GM12864 (cell line): ENCODE measurements around the gene KANK4.

Experiments
- DNase-seq: peaks from one replicate; pipeline ENCODE4 v3.0.0-alpha.2; 2011; ENCODE audit warnings: low read depth
- H3K4me3 ChIP-seq: 2 replicates; pipeline ENCODE4 v1.5.1; 2011; ENCODE audit warnings: mild to moderate bottlenecking, low read depth, low read length, control low read depth
- CTCF ChIP-seq: IDR thresholded peaks from 2 replicates; pipeline ENCODE4 v1.5.1; 2011; ENCODE audit warnings: low read depth, mild to moderate bottlenecking, moderate library complexity, low read length, control low read depth, inconsistent platforms; ENCODE audit errors: missing control alignments

The KANK4 gene

DNA sequence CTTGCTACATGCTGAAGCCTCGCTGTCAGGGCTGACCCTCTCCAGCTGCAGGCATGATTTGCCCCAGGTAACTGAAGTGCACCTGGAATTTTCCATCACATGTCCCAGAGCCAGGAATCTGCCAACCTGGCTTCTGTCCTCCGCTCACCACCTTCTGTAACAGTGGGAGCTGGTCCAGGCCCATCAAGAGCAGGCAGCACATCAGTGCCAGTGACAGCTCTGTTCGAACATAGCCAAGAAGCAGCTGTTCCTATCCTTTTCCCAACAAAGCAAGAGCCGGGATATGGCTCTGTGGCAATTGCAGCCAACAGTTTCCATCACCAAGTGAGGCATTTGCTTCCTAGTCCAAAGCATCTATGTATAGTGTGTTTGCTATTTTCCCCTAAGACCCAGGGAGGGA, 42.2 kb upstream of the KANK4 start:
- no peak for TF ChIP-seq CTCF
- H3K4me3 ChIP-seq: no peak overlapping the region
- no peak for DNase-seq

DNA sequence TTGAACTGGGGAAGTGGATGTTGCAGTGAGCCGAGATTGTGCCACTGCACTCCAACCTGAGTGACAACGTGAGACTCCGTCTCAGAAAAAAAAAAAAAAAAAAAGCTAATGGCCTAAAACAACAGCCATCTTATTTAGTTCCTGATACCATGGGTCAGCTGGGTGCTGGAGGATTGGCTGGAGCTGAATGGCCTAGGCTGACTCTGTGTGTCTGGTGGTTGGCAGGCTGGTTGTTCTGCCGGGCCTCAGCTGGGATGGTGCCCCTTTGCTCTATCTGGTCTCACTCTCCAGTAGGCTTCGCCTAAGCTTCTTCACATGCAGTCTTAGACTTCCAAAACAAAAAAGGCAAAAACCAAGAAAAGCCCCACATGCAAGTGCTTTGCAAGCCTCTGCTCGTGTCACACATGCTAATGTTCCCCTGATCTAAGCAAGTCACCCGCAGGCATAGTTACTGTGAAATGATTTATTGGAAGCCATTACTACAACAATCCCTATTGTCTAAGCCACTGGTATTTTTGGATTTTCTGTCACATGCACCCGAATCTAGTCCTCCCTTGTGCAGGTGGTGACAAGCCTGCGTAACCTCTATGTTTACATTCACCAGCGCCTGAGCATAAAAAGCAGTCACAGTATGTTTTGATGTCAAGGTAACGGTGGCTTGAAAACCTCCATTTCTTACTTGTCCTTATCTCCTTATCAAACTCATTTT, 39.6 kb upstream of the KANK4 start:
- no peak for TF ChIP-seq CTCF

GRCh38 chr1:62357916-62358315, 38.7 kb upstream of the KANK4 start:
- TF ChIP-seq CTCF: no peak
- DNase-seq: no peak
- H3K4me3 ChIP-seq: no peak overlapping the region

More for the DNA sequence above, 39.6 kb upstream of the KANK4 start:
- DNase-seq: no peak
- no peak overlapping the region for H3K4me3 ChIP-seq

DNA sequence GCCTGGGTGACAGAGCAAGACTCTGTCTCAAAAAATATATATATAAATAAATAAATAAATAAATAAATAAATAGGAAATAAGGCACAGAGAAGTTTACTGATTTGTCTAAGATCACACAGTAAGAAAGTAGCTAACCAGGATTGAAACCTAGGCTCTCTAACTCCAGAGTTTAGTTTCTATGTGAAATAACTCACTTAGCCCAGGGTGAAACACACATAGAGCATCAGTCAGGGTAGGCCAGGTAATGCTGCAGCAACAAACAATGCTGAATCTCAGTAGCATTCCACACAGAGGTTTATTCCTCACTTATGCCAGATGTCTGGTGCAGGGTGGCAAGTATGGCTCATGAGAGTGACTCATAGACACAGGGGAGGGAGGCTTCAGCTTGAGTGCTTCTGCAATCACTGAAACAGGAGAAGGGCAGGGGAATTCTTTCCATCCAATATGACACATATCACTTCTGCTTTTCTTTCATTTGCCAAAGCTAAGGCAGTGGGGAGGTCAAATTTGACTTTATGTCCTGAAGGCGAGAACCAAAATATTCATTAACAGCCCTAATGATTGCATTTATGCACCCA, 37.1 kb upstream of the KANK4 start:
- TF ChIP-seq CTCF: no peak
- DNase-seq: no peak
- no peak overlapping the region for H3K4me3 ChIP-seq

DNA sequence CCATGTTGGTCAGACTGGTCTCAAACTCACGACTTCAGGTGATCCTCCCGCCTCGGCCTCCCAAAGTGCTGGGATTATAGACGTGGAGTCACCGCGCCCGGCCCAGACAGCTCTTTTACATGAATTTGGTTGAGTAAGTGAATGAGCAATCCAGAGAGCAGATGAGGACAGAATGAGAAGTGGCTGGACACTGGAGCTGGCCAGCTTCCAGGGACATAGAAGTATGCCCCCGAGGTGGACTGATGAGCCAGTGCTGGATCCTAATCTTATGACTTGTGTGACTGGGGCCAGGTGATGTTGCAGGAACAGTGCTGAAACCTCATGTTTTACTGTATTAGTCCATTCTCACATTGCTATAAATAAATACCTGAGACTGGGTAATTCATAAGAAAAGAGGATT, 35.9 kb upstream of the KANK4 start:
- H3K4me3 ChIP-seq: no peak overlapping the region
- no peak for DNase-seq
- TF ChIP-seq CTCF: no peak

DNA sequence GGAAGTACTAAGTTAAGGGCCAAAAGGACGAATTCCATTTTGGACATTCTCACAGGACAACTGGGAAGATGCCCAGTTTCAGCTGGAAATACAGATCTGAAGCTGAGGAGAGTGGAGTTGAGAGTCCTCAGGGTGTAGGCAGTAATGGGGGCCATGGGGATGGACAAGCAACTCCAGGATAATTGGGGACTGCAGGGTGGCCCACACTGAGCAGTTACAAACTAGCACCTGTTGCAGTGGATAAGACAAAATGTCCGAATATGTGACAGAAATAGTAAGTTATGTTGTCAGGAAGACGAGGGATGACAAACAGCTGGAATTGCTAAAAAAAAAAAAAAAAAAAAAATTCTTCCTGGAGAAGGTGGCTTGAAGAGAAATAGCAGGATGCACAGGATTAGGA, 34.6 kb upstream of the KANK4 start:
- no peak overlapping the region for H3K4me3 ChIP-seq
- TF ChIP-seq CTCF: no peak
- no peak for DNase-seq

GRCh38 chr1:62352387-62352786, 33.2 kb upstream of the KANK4 start:
- no peak overlapping the region for H3K4me3 ChIP-seq
- DNase-seq: no peak
- no peak for TF ChIP-seq CTCF
